ENCODE results near the gene TADA2B.

The TADA2B gene

DNA sequence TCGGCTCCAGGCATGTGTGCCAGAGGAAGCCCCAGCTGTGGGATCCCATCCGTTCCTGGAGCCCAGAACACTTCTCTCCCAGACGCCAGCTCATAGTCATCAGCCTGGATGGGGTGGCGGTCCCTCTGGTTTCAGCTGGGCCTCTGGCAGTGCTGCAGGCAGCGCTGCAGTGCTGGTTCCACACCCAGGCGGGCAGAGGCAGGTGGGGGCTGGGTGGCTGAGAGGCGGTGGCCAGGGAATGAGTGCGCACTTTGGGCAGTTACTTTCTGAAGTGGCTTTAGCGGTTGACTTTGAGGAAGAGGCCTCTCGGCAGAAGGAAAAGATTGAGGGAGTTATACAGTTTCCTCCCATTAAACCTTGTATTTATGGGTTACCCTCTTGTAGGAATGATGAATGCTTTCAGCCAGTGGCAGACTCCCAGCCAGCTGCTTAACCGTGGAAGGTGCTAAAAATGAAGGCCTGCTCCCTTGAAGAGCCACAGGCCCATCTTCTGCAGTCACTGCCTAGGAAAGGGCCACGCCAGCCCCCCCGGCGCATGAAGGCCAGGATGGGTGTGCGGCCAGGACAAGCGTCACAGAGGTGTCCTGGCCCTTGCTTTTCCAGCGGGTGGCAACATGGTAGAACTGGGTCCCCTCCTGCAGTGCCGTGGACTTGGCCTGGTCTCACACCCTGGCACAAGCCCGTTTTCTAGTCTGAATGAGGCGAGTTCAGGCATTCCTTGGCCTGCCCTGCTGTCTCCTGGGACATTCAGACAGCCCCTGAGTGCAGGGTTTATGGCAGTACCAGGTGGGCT is 9.9 kb downstream of the TADA2B start:
- H3K27me3 Mint-ChIP-seq (ENCODE audit: low read depth) = no peaks in the 10 kb centered on the region
- H3K9me3 Mint-ChIP-seq = no peaks in the 10 kb centered on the region
- H3K27ac Mint-ChIP-seq = no peak overlapping the region
- H3K4me1 Mint-ChIP-seq (ENCODE audit: low read depth) = peaks cover 14% of the 10 kb centered on the region
- H3K36me3 Mint-ChIP-seq (ENCODE audit: low read depth) = peaks cover 16% of the 10 kb centered on the region
- H3K4me3 Mint-ChIP-seq = no peak overlapping the region

DNA sequence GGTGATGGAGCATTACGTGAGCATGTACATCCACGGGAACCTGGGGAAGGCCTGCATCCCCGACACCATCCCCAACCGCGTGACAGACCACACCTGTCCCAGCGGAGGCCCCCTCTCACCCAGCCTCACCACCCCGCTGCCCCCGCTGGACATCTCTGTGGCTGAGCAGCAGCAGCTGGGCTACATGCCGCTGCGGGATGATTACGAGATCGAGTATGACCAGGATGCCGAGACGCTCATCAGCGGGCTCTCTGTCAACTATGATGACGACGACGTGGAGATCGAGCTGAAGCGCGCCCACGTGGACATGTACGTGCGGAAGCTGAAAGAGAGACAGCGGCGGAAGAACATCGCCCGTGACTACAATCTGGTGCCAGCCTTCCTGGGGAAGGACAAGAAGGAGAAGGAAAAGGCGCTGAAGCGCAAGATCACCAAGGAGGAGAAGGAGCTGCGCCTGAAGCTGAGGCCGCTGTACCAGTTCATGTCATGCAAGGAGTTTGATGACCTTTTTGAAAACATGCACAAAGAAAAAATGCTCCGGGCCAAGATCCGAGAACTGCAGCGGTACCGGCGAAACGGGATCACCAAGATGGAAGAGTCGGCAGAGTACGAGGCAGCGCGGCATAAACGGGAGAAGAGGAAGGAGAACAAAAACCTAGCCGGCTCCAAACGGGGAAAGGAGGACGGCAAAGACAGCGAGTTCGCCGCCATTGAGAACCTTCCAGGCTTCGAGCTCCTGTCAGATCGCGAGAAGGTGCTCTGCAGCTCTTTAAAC is 11.1 kb downstream of the TADA2B start:
- H3K27ac Mint-ChIP-seq = no peak overlapping the region
- no peak overlapping the region for H3K4me3 Mint-ChIP-seq
- H3K4me1 Mint-ChIP-seq (ENCODE audit: low read depth) = peaks cover 14% of the 10 kb centered on the region
- H3K9me3 Mint-ChIP-seq = no peaks in the 10 kb centered on the region
- no peaks in the 10 kb centered on the region for H3K27me3 Mint-ChIP-seq (ENCODE audit: low read depth)
- peaks cover 22% of the 10 kb centered on the region for H3K36me3 Mint-ChIP-seq (ENCODE audit: low read depth)

DNA sequence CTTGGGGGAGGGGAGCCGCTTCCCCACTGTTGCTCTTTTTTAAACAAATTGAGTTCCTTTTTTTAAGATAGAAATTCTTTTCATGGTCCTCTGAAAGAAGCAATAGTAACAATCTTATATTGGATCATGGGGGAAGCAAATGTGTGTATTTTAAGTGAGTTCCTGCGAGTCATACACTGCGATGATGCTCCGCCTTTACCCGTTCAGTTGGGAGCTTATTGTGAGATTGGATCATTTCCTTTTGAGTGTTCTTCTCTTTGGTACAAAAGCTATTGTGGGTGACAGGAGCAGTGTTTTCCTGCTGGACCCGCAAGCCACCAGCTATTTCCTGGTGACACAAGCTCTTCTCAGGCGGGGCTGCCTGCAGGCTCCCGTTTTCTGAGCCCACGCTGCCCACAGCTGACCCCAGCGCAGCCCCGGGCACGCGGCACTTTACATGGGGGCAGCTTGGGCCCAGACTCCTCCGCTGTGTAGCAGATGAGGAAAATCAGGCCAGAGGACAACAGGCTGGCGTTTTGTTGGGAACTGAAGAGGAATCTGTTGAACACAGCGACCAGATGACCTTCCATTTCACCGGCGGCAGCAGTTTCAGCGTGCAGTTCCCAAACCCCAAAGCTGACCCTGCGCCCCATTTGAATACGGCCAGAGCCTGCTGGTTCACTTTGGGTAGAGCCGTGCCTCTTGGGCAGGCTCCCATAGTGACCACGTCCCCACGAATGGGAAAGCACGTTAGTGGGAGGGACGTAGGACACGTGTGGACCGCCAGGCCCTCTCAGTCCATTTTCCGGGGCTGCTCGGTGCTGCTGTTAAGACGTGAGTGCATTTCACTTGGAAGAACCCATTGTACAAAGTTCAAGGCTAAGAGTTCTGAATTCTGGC is 12.2 kb downstream of the TADA2B start:
- Mint-ChIP-seq H3K4me3 (no peak overlapping the region), H3K36me3 (ENCODE audit: low read depth) (peaks cover 28% of the 10 kb centered on the region), H3K4me1 (ENCODE audit: low read depth) (peaks cover 14% of the 10 kb centered on the region), H3K9me3 (no peaks in the 10 kb centered on the region), H3K27ac (no peak overlapping the region), H3K27me3 (ENCODE audit: low read depth) (no peaks in the 10 kb centered on the region)

DNA sequence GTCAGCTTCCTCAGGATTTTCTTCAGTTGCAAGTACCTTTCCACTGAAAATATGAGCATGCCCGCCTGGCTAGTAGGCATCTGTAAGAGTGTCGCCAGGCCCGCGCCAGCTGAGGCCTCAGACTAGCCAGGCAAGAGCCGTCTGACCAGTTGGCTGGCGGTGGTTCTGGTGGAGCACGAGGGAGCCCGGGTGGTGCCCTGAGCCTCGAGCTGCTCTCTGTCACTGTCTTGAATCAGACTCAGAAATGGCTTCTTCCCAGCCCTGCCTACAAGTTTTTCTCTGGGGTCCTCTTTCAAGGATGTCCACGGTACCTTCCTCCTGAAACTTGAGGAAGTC is 12.8 kb downstream of the TADA2B start:
- Mint-ChIP-seq H3K4me1 (ENCODE audit: low read depth) (peaks cover 14% of the 10 kb centered on the region), H3K9me3 (no peaks in the 10 kb centered on the region)

DNA sequence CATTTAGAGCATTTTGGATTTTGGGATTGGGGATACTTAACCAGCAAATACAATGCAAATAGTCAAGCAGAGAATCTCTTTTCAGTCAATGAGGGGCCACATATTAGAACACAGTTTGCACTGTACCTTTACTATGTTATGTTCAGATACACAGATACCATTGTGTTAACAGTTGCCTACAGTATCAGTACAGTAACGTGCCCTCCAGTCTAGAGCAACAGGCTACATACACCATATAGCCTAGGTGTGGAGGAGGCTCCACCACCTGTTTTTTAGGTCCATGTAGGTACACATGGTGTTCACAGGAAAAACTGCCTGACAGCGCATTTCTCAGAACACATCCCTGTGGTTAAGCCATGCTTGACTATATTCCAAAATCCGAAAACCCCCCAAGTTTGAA is 15.6 kb downstream of the TADA2B start:
- no peak overlapping the region for H3K4me3 Mint-ChIP-seq
- no peak overlapping the region for H3K27ac Mint-ChIP-seq
- H3K36me3 Mint-ChIP-seq (ENCODE audit: low read depth) = peaks cover 52% of the 10 kb centered on the region
- peaks cover 5% of the 10 kb centered on the region for H3K4me1 Mint-ChIP-seq (ENCODE audit: low read depth)
- no peaks in the 10 kb centered on the region for H3K9me3 Mint-ChIP-seq
- H3K27me3 Mint-ChIP-seq (ENCODE audit: low read depth) = no peaks in the 10 kb centered on the region

More for the DNA sequence above, 12.8 kb downstream of the TADA2B start:
- peaks cover 31% of the 10 kb centered on the region for H3K36me3 Mint-ChIP-seq (ENCODE audit: low read depth)
- H3K4me3 Mint-ChIP-seq = no peak overlapping the region
- no peak overlapping the region for H3K27ac Mint-ChIP-seq
- H3K27me3 Mint-ChIP-seq (ENCODE audit: low read depth) = no peaks in the 10 kb centered on the region

DNA sequence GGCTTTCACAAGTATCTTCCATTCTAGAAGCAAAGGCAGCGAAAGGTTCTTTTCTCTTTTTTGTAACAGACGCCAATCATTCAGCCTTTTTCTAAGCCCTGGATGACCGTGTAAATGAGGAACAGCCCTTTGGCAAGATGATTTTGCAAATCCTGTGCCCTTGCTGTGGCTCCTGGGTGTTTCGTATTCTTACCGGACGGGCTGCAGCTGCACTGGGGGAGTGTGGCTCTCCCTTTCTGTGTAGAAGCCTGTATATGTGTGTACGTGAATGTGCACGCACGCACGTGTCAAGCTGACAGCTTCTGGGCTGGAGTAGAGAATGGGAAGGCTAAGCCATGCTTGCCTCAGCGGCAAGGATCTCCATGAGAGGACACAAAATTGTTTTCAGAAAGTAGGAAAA is 16.5 kb downstream of the TADA2B start:
- Mint-ChIP-seq H3K27me3 (ENCODE audit: low read depth) (no peaks in the 10 kb centered on the region), H3K4me3 (no peak overlapping the region), H3K9me3 (no peaks in the 10 kb centered on the region), H3K36me3 (ENCODE audit: low read depth) (peaks cover 50% of the 10 kb centered on the region), H3K4me1 (ENCODE audit: low read depth) (peaks cover 8% of the 10 kb centered on the region), H3K27ac (no peak overlapping the region)

DNA sequence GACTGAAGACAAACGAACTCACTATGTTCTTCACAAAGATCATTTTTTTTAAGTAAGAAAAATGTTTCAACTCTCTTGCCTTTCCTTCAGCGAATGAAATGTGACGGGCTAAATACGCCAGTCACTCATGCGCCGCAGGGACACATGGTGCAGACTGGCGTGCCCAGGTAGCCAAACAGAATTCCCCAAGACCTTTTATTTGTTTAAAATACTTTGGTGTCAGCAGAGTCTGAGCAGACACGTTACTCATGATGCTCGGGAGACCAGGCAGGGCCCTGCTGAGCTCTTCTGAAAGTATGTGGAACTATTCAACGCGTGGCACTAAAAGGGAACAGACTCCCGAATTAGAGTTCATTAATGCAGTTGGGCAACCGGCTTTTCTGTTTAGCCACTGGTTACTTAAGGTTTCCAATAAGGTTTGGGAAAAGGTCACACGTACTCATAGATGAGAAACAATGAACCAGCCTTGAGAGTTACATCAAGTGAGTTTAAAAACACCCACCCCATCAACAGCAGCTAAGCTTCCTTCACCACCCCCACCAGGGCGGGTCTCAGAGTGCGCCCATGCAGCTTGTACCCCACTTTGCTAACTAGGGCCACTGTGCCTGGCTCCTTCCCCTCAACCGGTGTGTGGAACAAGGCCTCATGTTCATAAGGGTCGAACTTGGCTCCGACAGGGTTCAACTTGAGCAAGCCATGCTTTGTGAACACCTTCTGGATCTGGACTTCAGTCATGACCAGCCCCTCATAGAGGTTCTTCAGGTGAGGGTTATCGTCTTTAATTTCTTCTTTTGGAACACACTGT is 17.4 kb downstream of the TADA2B start:
- H3K4me3 Mint-ChIP-seq = no peak overlapping the region
- H3K36me3 Mint-ChIP-seq (ENCODE audit: low read depth) = peaks cover 57% of the 10 kb centered on the region
- H3K27me3 Mint-ChIP-seq (ENCODE audit: low read depth) = no peaks in the 10 kb centered on the region
- no peaks in the 10 kb centered on the region for H3K9me3 Mint-ChIP-seq
- H3K4me1 Mint-ChIP-seq (ENCODE audit: low read depth) = peaks cover 15% of the 10 kb centered on the region
- no peak overlapping the region for H3K27ac Mint-ChIP-seq

DNA sequence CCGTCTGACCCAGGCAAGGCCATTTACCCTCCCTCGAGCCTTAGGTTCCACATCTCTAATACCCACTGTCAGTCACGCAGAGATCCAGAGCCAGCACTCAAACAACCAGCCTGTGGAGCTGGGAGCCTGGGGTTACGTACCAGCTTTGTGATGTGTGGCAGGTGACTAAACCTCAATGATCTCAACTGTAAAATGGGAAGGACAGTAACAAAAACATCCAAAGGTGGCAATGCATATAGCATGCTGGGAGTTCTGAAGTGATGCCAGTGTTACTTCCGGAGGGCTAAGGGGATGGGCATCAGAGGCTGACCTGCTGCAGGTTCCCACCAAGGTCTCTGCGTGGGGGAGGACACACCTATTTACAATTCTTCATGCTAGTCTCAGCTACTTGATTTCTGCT is 18.6 kb downstream of the TADA2B start:
- Mint-ChIP-seq H3K4me1 (ENCODE audit: low read depth) (peaks cover 21% of the 10 kb centered on the region), H3K9me3 (no peaks in the 10 kb centered on the region), H3K36me3 (ENCODE audit: low read depth) (peaks cover 54% of the 10 kb centered on the region), H3K27me3 (ENCODE audit: low read depth) (no peaks in the 10 kb centered on the region), H3K27ac (no peak overlapping the region), H3K4me3 (no peak overlapping the region)

DNA sequence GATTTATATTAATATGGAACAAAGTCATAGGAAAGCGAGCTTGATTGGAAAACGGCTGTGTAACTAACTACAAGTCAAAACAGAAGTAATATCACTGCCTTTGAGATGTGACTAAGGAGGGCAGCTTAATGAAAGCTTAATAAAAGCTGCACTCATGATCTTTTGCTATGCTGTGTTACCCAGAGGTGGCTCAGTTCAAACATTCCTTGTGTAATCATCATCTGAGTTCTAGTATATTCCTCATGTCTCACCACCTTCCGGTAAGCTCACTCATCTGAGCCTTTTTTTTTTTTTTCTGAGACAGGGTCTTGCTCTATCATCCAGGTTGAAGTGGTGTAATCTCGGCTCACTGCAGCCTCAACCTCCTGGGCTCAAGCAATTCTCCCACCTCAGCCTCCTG is 19.6 kb downstream of the TADA2B start:
- no peak overlapping the region for H3K4me3 Mint-ChIP-seq
- no peak overlapping the region for H3K27ac Mint-ChIP-seq
- H3K27me3 Mint-ChIP-seq (ENCODE audit: low read depth) = no peaks in the 10 kb centered on the region
- no peaks in the 10 kb centered on the region for H3K9me3 Mint-ChIP-seq
- H3K4me1 Mint-ChIP-seq (ENCODE audit: low read depth) = peaks cover 27% of the 10 kb centered on the region
- H3K36me3 Mint-ChIP-seq (ENCODE audit: low read depth) = peaks cover 56% of the 10 kb centered on the region

DNA sequence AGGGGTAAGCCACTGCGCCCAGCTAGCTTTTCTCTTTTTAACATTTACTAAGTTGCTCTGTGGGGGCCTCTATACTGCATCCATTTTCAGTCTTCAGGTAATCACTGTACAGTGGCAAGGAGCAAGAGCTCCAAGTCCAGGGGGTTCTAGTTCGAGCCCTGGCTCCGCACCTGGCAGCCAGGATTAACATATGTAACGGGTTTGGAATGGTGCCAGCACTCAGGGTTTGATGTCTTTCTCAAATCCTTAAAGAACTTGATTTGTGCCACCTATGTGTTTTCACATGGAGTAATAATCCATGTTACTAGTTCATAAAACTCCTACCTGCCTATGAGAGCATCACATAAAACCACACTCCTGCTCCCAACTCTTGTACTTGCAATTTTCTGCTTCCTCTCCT is 20.2 kb downstream of the TADA2B start:
- Mint-ChIP-seq H3K9me3 (no peaks in the 10 kb centered on the region), H3K4me1 (ENCODE audit: low read depth) (peaks cover 29% of the 10 kb centered on the region), H3K27me3 (ENCODE audit: low read depth) (no peaks in the 10 kb centered on the region), H3K4me3 (no peak overlapping the region), H3K27ac (peak overlapping the region; percentile 11), H3K36me3 (ENCODE audit: low read depth) (peaks cover 56% of the 10 kb centered on the region)

DNA sequence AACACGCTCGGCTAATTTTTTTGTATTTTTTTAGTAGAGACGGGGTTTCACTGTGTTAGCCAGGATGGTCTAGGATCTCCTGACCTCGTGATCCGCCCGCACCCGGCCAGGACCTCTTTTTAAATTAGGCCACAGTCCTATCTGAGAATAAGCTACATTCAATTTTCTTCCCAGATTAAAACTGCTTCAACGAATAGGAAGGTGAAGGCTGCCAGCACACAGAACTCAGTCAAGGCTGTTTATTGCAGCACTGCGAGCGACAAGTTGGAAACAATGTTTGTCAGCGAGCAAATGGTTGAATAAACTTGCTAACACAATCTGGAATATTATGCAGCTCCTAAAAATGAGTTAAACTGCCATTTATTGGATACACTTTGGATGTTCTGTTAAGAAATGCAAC is 22.8 kb downstream of the TADA2B start:
- peak overlapping the region; percentile 83 for H3K4me3 Mint-ChIP-seq
- peaks cover 42% of the 10 kb centered on the region for H3K36me3 Mint-ChIP-seq (ENCODE audit: low read depth)
- H3K27ac Mint-ChIP-seq = peak overlapping the region; percentile 52
- peaks cover 3% of the 10 kb centered on the region for H3K27me3 Mint-ChIP-seq (ENCODE audit: low read depth)
- peaks cover 40% of the 10 kb centered on the region for H3K4me1 Mint-ChIP-seq (ENCODE audit: low read depth)
- no peaks in the 10 kb centered on the region for H3K9me3 Mint-ChIP-seq

DNA sequence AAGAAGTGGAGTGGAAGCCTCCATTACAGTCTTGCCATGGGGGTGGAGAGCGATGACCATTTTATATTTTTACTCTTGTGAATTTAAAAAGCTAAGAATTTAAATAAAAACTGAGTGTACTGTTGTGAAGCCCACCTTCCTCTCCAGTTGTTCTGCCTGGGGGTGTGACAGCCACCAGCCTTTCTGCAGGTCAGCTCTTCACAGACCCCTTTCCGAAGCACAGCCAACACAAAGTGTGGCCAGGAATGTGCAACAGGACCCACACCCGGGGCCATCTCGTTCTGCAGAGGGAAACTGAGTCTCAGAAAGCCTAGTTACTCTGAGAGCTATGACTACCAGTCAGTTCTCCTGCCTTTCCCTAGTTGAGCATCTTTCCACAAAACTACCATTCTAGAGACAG is 23.3 kb downstream of the TADA2B start:
- Mint-ChIP-seq H3K36me3 (ENCODE audit: low read depth) (peaks cover 38% of the 10 kb centered on the region), H3K4me3 (peak overlapping the region; percentile 83), H3K27me3 (ENCODE audit: low read depth) (peaks cover 8% of the 10 kb centered on the region), H3K27ac (peak overlapping the region; percentile 87), H3K4me1 (ENCODE audit: low read depth) (peaks cover 40% of the 10 kb centered on the region), H3K9me3 (no peaks in the 10 kb centered on the region)

DNA sequence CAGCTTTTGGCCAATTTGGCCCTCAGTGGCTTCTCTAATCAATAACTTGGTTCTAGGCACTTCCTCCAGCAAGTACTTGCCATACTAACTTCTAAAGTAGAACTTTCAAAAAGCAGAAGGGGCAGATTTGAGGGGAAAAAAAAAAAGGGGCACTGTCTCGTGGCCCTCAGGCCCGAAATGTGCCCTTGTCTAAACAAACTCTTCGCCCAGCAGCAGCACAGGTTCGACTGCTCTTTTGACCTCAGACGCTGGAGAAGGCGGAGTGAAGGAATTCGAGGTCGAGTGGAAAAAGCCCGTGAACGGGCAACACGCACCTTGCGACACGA is 23.9 kb downstream of the TADA2B start:
- Mint-ChIP-seq H3K36me3 (ENCODE audit: low read depth) (peaks cover 32% of the 10 kb centered on the region), H3K9me3 (no peaks in the 10 kb centered on the region), H3K27ac (peak overlapping the region; percentile 87), H3K27me3 (ENCODE audit: low read depth) (peaks cover 14% of the 10 kb centered on the region), H3K4me1 (ENCODE audit: low read depth) (peaks cover 40% of the 10 kb centered on the region), H3K4me3 (peak overlapping the region; percentile 83)
